Astrocyte (in vitro differentiated cells and primary cell): ENCODE measurements around the gene MFN2.

Source experiments
- CTCF ChIP-seq: IDR thresholded peaks from 2 replicates; pipeline ENCODE4 v1.5.1; 2011; ENCODE audit warnings: low read depth, mild to moderate bottlenecking, inconsistent platforms, low read length, moderate library complexity; ENCODE audit not compliant: insufficient read depth
- EZH2 ChIP-seq: IDR thresholded peaks from 2 replicates; pipeline ENCODE4 v1.6.1; 2012; ENCODE audit warnings: mild to moderate bottlenecking, low read length, inconsistent platforms; ENCODE audit not compliant: insufficient read depth

DNA sequence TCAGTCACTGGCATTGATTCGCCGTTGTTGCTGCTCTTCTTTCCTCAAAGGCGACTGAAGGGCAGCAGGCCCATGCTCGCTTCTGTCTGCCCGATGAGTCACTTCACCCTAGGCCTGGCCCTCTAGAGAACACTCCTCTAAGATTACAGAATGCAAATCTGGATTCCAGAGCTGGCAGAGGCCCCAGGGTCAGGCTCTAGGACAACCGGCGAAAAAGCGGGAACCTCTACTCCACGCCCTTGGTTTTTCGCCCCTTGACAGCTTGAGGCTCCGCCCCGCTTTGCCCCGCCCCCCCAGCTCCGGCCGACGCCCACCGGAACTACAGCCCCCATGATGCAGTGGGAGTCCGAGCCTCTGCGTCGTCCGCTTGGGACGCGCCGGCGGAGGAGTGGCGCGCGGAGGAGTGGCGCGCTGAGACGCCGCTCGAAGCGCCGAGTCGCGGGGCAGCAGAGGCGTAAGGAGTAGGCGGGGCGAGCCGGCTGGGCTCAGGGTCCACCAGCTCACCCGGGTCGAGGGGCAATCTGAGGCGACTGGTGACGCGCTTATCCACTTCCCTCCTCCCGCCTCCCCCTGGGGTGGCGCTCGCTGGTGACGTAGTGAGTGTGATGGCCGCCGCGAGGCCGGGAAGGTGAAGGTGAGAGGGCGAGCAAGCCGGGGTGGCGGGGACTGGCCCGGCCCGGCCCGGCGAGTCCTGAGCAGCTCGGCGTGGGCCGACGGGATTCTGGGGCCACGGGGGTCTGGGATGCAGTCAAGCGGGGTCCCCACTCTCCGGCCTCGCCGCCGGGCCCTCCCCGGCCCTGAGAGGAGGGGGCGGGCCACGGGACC is at the start of gene MFN2:
- TF ChIP-seq CTCF (no peak), EZH2 (no peak)
